Measurements from ENCODE around the gene CD7.

The CD7 gene

DNA sequence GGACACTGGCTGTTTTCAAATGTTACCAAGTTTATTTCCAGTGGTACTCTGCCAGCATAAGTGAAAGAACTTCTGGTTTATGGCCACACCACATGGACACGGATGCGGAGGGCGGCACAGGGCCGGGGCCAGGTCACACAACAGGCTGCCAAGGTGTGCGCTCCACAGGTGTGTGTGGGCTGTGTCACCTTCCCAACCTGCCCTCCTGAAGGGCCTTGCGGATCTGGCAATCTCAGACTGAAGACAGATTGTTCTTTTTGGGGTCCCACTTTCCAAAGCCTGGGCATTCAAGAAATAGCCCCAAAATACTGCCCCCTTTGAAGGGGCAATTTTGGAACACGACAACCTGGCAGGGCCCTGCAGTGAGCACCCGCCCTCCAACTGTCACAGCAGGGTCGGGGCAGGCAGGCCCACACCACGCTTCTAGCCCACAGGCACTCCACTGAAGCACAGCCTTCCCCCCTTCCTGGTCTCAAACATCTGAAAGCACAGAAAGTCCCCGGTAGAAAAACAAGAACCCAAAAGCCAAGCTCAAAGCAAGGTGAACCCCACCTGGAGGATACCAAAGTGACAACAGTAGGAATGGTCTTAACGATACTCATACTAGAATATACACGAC, 47.4 kb downstream of the CD7 start:
- H3K4me3 ChIP-seq (ENCODE audit: low read length) = no peak overlapping the region
- TF ChIP-seq ZNF274 (IDR thresholded peaks at IDR 0.05; ENCODE audit: low read depth, low read length) = no peak

DNA sequence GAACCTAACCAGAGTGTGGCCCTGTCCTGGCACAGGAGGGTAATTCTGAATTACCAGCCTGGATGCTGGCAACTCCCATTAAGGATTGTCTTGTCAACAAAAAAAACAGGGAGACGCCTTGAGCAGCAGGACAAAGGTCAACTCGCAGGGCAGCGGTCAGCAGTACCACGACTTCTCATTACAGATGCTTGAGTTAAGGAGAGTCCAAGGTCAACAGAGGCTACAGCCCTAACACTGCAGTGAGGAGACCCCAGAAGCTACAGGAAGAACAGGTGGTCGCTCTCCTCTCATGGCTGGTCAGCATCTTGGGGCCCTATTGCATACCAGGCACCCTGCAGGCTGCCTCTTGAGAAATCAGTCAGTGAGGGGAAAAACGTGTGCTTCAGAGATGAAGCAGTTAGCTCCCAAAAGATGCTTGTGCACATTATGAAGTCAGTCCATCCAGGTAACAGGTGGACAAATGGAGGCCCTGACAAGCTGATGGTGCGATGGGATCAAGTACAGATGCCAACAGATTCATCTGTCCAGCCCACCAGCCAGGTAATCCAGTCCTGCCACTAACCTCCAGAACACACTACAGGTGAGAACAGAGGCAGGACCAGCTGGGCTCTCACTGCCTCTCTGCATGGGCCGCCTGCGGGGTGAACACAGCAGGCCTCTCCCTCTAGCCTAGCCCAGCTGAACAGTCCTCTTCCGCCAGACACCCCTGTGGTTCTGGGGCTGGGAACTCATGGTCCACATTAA, 48.1 kb downstream of the CD7 start:
- no peak overlapping the region for H3K4me3 ChIP-seq (ENCODE audit: low read length)
- no peak for TF ChIP-seq ZNF274 (IDR thresholded peaks at IDR 0.05; ENCODE audit: low read depth, low read length)

DNA sequence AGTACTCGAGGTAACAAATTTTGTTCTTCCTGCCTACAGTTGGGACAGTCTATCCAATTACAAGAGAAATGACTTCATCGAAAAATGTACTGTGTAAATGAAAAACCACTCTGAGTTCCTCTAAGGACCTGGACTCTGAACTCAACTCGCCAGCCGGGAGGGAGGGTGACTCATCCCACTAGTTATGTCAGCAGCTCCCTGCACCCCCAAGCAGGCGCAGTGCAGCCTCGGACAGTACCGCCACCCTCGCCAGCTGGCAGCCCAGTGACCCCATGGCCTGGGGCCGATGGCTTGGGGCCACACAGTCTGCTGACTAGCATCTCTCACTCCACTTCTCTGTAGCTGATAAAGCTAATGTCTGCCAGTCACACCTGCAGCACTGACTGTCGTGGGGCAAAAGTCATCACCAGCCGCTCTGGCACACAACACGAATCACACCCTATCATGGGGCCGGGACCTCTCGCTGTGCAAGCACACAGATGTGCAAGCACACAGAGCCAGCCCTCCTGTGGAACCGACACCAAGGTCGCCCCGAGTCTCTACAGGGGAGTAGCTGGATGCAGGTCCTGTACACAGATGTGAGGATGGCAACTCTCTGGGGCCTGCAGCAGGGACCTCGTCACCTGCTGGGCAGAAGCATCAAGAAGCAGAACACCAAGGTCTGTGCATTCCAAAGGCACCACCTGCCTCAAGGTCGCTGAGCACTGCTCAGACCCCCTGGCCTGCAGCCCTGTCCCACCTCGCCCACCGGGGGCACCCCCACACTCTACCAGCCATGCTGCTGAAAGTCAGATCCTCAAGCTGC, 49.6 kb downstream of the CD7 start:
- TF ChIP-seq ZNF274 (IDR thresholded peaks at IDR 0.05; ENCODE audit: low read depth, low read length) = no peak
- H3K4me3 ChIP-seq (ENCODE audit: low read length) = no peak overlapping the region

DNA sequence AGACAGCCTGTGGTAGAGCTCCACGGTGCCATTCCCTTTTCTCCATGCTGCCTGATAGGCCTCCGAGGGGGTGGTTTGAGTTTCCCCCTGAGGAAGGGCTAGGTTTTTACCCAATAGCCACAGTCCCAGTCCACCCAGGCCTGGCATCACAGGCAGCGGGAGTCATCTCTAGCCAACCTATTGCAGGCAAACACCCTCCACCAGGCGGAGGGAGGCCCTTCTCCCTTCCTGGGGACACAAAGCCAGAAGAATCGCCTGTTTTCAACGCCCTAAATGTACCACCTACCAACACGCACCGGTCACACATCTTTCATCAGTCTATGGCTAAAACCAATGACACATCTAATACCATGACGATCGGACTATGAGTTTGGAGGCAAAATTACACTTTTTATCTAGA, 51.3 kb downstream of the CD7 start:
- no peak overlapping the region for H3K4me3 ChIP-seq (ENCODE audit: low read length)
- TF ChIP-seq ZNF274 (IDR thresholded peaks at IDR 0.05; ENCODE audit: low read depth, low read length) = no peak

Data from GM08714 (cell line).